ENCODE results near the gene LHX5.

- TF ChIP-seq POLR2A (IDR thresholded peaks at IDR 0.05), result no peak
- no peak for TF ChIP-seq CTCF (IDR thresholded peaks at IDR 0.05)
- no peak for TF ChIP-seq POLR2AphosphoS5 (IDR thresholded peaks at IDR 0.05)
These were observed 34.3 kb upstream of the LHX5 start for GRCh38 chr12:113505941-113506340.

Data from breast epithelium (tissue), 3 donors.